ENCODE data around the gene ZNF200.

GRCh38 chr16:3249020-3249419, 14.1 kb upstream of the ZNF200 start:
- TF ChIP-seq CTCF (IDR thresholded peaks at IDR 0.05 in 4 of 5, conservative IDR thresholded peaks at IDR 0.05 in 1 of 5) (no peak), POLR2A (IDR thresholded peaks at IDR 0.05) (no peak)
